K562 (cell line): ENCODE data around the gene GLYAT. TPM values are rescaled to one million over a fixed set of nuclear protein-coding genes. Genes with fewer than 3 reads are reported as not detected.
A peak's percentile ranks its signal among the peaks of the same experiment; 100 is the strongest.

Source experiments
- ATAC-seq: fragments of 200-7000 bp; cut with Tn5 transposase; 3 replicates; pipeline ENCODE4 v1.9.1; 2020; ENCODE audit warnings: moderate library complexity
- BruUV-seq: library from RNA; stranded (reverse); fragments of 400-500 nt; replicated peaks from 2 replicates; lab custom pipeline; 2021; lab: Mats Ljungman, UMichigan
- CTCF ChIA-PET: fragments of 300-600 bp; formaldehyde crosslinking; extraction: SDS; loops from one replicate; lab custom pipeline; 2021; ENCODE audit warnings: low intra/inter-chr PET ratio; lab: Yijun Ruan, JAX
- POLR2A ChIA-PET: fragments of 300-600, 350-650 bp; sonication (Branson Sonifier 250); formaldehyde crosslinking; extraction: SDS; loops from one replicate; lab custom pipeline; 2021; ENCODE audit warnings: antibody characterized with exemption, inconsistent platforms; lab: Yijun Ruan, JAX
- DNase-seq, 4 experiments: peaks; one replicate each; pipeline versions ENCODE4 v3.0.0 to v3.0.0-alpha.2; 2011 to 2018; ENCODE audit warnings: low spot score in 3 of 4, mixed read lengths in 3 of 4; ENCODE audit errors: extremely low read depth in 1 of 4
- FAIRE-seq: peaks from 2 replicates; lab custom pipeline; 2011; peaks lifted over from hg19 to GRCh38; lab: Jason Lieb, UNC
- H2AFZ ChIP-seq: 2 replicates; pipeline ENCODE4 v1.6.0; 2011; ENCODE audit warnings: low read depth, low read length, control low read depth, inconsistent platforms
- H3K27ac ChIP-seq: fragments of 200-600 bp; 3 replicates; pipeline ENCODE4 v1.8.0; 2011; ENCODE audit warnings: low read depth, mild to moderate bottlenecking, control low read depth, inconsistent platforms, low read length, moderate library complexity, mixed read lengths; ENCODE audit errors: extremely low read depth
- H3K27me3 ChIP-seq, 2 experiments: fragments of 300-600 bp in 1 of 2; 2 replicates in 1 of 2; 3 replicates in 1 of 2; pipeline versions ENCODE4 v1.6.0 to v1.8.0; 2011; ENCODE audit warnings: inconsistent platforms in 2 of 2, low read length in 2 of 2, mild to moderate bottlenecking in 1 of 2, mixed read lengths in 1 of 2, moderate library complexity in 1 of 2; ENCODE audit not compliant: control insufficient read depth in 2 of 2, insufficient read depth in 2 of 2
- H3K36me3 ChIP-seq: fragments of 300-600 bp; 3 replicates; pipeline ENCODE4 v1.8.0; 2011; ENCODE audit warnings: mild to moderate bottlenecking, low read length, inconsistent platforms; ENCODE audit not compliant: control insufficient read depth, insufficient read depth
- H3K4me1 ChIP-seq, 2 experiments: fragments of 200-600 bp in 1 of 2; replicated peaks in 1 of 2; 2 replicates in 1 of 2; 3 replicates in 1 of 2; pipeline versions ENCODE4 v1.5.1 to v1.8.0; 2011; ENCODE audit warnings: inconsistent platforms in 2 of 2, low read length in 2 of 2, mild to moderate bottlenecking in 1 of 2, mixed read lengths in 1 of 2, moderate library complexity in 1 of 2; ENCODE audit not compliant: control insufficient read depth in 2 of 2, insufficient read depth in 2 of 2
- H3K4me2 ChIP-seq: 2 replicates; pipeline ENCODE4 v1.6.1; 2011; ENCODE audit warnings: low read length, control low read depth, inconsistent platforms, mixed read lengths; ENCODE audit not compliant: insufficient read depth
- H3K4me3 ChIP-seq: fragments of 200-600 bp; sonication (generic), shearing (Covaris generic); 2 replicates; pipeline ENCODE4 v1.5.1; 2016; ENCODE audit warnings: control low read depth, inconsistent platforms
- H3K79me2 ChIP-seq: fragments of 200-600 bp; 3 replicates; pipeline ENCODE4 v1.8.0; 2011; ENCODE audit warnings: low read length, inconsistent platforms; ENCODE audit not compliant: control insufficient read depth, insufficient read depth
- H3K9ac ChIP-seq, 2 experiments: 2 replicates each; pipeline versions ENCODE4 v1.6.0 to v1.6.1; 2011; ENCODE audit warnings: low read depth in 2 of 2, low read length in 2 of 2, control low read depth in 1 of 2, inconsistent platforms in 1 of 2, mild to moderate bottlenecking in 1 of 2, mixed read lengths in 1 of 2; ENCODE audit not compliant: insufficient read depth in 1 of 2
- H3K9me1 ChIP-seq: one replicate; pipeline ENCODE4 v1.6.0; 2011; ENCODE audit warnings: inconsistent platforms, mild to moderate bottlenecking, low read length, moderate library complexity; ENCODE audit not compliant: control insufficient read depth, insufficient read depth
- H3K9me3 ChIP-seq: replicated peaks from 2 replicates; pipeline ENCODE4 v1.5.1; 2011; ENCODE audit warnings: low read depth, low read length, inconsistent platforms; ENCODE audit not compliant: control insufficient read depth, insufficient read depth
- H4K20me1 ChIP-seq: replicated peaks from 2 replicates; pipeline ENCODE4 v1.6.1; 2011; ENCODE audit warnings: low read length, inconsistent platforms, mixed read lengths; ENCODE audit not compliant: control insufficient read depth, insufficient read depth
- CAMTA2 ChIP-seq: fragments of 250-450 bp; sonication (Bioruptor Pico); conservative IDR thresholded peaks from 2 replicates; pipeline ENCODE4 v1.5.1; 2022
- CHD1 ChIP-seq: fragments of 200-600 bp; sonication (generic); IDR thresholded peaks from one replicate; pipeline ENCODE4 v1.6.1; 2012; ENCODE audit warnings: mild to moderate bottlenecking, moderate library complexity, low read length, inconsistent platforms
- ELF2 ChIP-seq: fragments of 250-450 bp; sonication (Bioruptor Pico); IDR thresholded peaks from 2 replicates; pipeline ENCODE4 v1.5.0; 2021; ENCODE audit warnings: mild to moderate bottlenecking
- GATAD2A ChIP-seq: fragments of 450-650 bp; IDR thresholded peaks from 2 replicates; pipeline ENCODE4 v1.6.1; 2017
- JUN ChIP-seq, 2 experiments: sonication (generic) in 1 of 2; formaldehyde crosslinking in 1 of 2; IDR thresholded peaks; 2 replicates each; pipeline versions ENCODE4 v1.6.1 to v1.8.0; 2012 to 2022; ENCODE audit warnings: borderline replicate concordance in 2 of 2, mild to moderate bottlenecking in 2 of 2, improper control_type of control experiment in 1 of 2, low read depth in 1 of 2, low read length in 1 of 2, missing genetic modification reagents in 1 of 2
- MEF2A ChIP-seq: IDR thresholded peaks from 2 replicates; pipeline ENCODE4 v1.6.1; 2011; ENCODE audit warnings: low read depth, mild to moderate bottlenecking, low read length, moderate library complexity; ENCODE audit not compliant: control insufficient read depth
- MTA1 ChIP-seq: fragments of 450-650 bp; IDR thresholded peaks from 2 replicates; pipeline ENCODE4 v1.6.1; 2017; ENCODE audit warnings: borderline replicate concordance
- RBM39 ChIP-seq: fragments of 200-400 bp; formaldehyde crosslinking; optimal IDR thresholded peaks from 2 replicates; pipeline ENCODE3; 2018; ENCODE audit warnings: low read depth, low read length
- SMAD4 ChIP-seq: fragments of 250-450 bp; sonication (Bioruptor Pico); conservative IDR thresholded peaks from 2 replicates; pipeline ENCODE4 v1.8.0; 2021; ENCODE audit warnings: inconsistent platforms, mild to moderate bottlenecking, moderate library complexity
- ZNF175 ChIP-seq: fragments of 200-800 bp; sonication (Bioruptor generic); IDR thresholded peaks from 2 replicates; pipeline ENCODE4 v1.6.1; 2016; ENCODE audit warnings: low read depth, mild to moderate bottlenecking, missing genetic modification characterization, missing compliant biosample characterization
- ZNF197 ChIP-seq: fragments of 200-800 bp; sonication (Bioruptor generic); IDR thresholded peaks from 2 replicates; pipeline ENCODE4 v1.6.1; 2016; ENCODE audit warnings: low read depth, missing genetic modification characterization, missing compliant biosample characterization
- WGBS: fragments of 100-300 bp; shearing (Covaris generic); methylation state at CpG from one replicate; pipeline ENCODE4 v1.1.6; 2016; ENCODE audit warnings: low coverage, mixed read lengths; ENCODE audit not compliant: insufficient coverage; ENCODE audit errors: missing lambda C conversion rate; 5-methylcytosine and 5-hydroxymethylcytosine counted together
- in situ Hi-C: fragments of 300-500 bp; cut with MboI; formaldehyde crosslinking; loops from 4 replicates; pipeline ENCODE4 v1.15.0; 2018; ENCODE audit warnings: inconsistent platforms, mixed read lengths
- intact Hi-C: fragments of 100-400 bp; cut with micrococcal nuclease; formaldehyde crosslinking; loops from 2 replicates; pipeline ENCODE4 v1.14.2; 2022
- polyA plus RNA-seq, 8 experiments: library from polyadenylated mRNA; depleted of rRNA in 4 of 8; stranded (reverse) in 5 of 8; unstranded in 3 of 8; fragments of >200 nt; fragmentation: Nextera tagmentation in 2 of 8; fragmentation: Illumina TruSeq in 1 of 8; extraction: Ambion mirVana in 2 of 8; extraction: Trizol in 1 of 8; gene quantifications; 2 replicates each; pipeline versions ENCODE4 v1.2.1 to v1.2.3, GENCODE V29; 2011 to 2014; ENCODE audit warnings: inconsistent platforms in 1 of 8, missing spikeins in 1 of 8
- total RNA-seq, 7 experiments: library from RNA; depleted of rRNA in 6 of 7; stranded (reverse); fragments of >200 nt in 6 of 7; fragmentation: Illumina TruSeq in 2 of 7; extraction: Trizol in 2 of 7; gene quantifications; 2 replicates each; pipeline versions ENCODE4 v1.2.1 to v1.2.3, GENCODE V29; 2011 to 2021; ENCODE audit warnings: low replicate concordance in 1 of 7
- TF ChIP-seq, protein P1 (sequence below), 2 experiments: fragments of 450-650 bp in 1 of 2; sonication (generic) in 1 of 2; formaldehyde crosslinking in 1 of 2; IDR thresholded peaks in 1 of 2; conservative IDR thresholded peaks in 1 of 2; 2 replicates each; pipeline versions ENCODE4 v1.6.1 to v1.8.1; 2016 to 2023; ENCODE audit warnings: mild to moderate bottlenecking in 2 of 2, moderate library complexity in 2 of 2, inconsistent platforms in 1 of 2, missing genetic modification reagents in 1 of 2

The GLYAT gene
- total and polyA plus RNA-seq, 9 of the 15 experiments (the other 6 are each of a cell fraction or from before 2014, with no cell fraction given) = not detected

DNA sequence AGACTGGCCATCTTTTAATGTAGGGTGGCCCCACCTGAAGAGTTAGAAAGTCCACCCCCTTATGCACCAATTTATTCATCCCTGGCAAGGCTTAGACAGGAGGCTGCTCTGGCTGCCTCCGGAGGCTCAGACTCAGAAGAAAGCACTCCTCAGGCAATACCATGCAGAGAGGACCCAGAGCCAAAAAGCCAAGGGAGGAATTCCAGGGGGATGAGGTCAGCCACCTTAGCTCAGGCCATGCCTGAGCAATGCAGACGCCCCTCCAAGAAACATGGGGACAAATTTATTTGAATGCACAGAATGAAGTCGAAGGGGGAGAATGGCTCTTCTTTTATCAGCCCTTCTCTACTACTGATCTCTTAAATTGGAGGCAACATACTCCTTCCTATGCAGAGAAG is 39.7 kb upstream of the GLYAT start:
- H3K79me2 ChIP-seq = peaks cover 13% of the 10 kb centered on the region
- TF ChIP-seq GATAD2A = no peak
- peak; percentile 29 for TF ChIP-seq CHD1
- TF ChIP-seq ZNF175 = 0 out of 2 replicates have a peak, but pooled peaks have one; percentile 7
- TF ChIP-seq, protein P1, sequence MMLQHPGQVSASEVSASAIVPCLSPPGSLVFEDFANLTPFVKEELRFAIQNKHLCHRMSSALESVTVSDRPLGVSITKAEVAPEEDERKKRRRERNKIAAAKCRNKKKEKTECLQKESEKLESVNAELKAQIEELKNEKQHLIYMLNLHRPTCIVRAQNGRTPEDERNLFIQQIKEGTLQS (IDR thresholded peaks at IDR 0.05) = peak; percentile 57
- TF ChIP-seq, protein P1 (CRISPR knock-in tag; conservative IDR thresholded peaks at IDR 0.05) = no peak
- TF ChIP-seq SMAD4 (CRISPR knock-in tag) = 0 out of 2 replicates have a peak, but pooled peaks have one; percentile 7
- TF ChIP-seq JUN (IDR thresholded peaks at IDR 0.05; ENCODE audit: borderline replicate concordance, low read depth, low read length) = 0 out of 2 replicates have a peak, but pooled peaks have one; percentile 28
- TF ChIP-seq JUN (CRISPR knock-in tag; IDR thresholded peaks at IDR 0.05; ENCODE audit: borderline replicate concordance) = no peak
- no peak for TF ChIP-seq CAMTA2
- no peak for TF ChIP-seq RBM39
- TF ChIP-seq ZNF197 (CRISPR knock-in tag) = peak; percentile 32; the same call in 1 of the 2 replicates
- no peak for TF ChIP-seq MTA1
- no peak for TF ChIP-seq MEF2A
- 0 out of 2 replicates have a peak, but pooled peaks have one; percentile 16 for TF ChIP-seq ELF2 (CRISPR knock-in tag)
- TF ChIP-seq, all 486 proteins: peak for 7
- CTCF ChIA-PET = no interaction called here
- H3K4me1 ChIP-seq = peaks cover 11 to 84% of the 10 kb centered on the region in 2 experiments
- DNase-seq = peak in 1 of 4 experiments; percentile 37
- POLR2A ChIA-PET = interaction anchor here (0.7 to 1.0 kb wide), 2 partner anchors 26 to 371 kb away, joined by 4 read pairs; partner anchors contain the start of gene FAM111A
- no peaks in the 10 kb centered on the region for H3K27me3 ChIP-seq
- FAIRE-seq = no peak
- peak overlapping the region; percentile 78 for H2AFZ ChIP-seq
- H3K4me2 ChIP-seq = peak overlapping the region; percentile 88
- peak; percentile 26 for ATAC-seq
- in situ Hi-C loops = no loop called here
- no peaks in the 10 kb centered on the region for H3K9me3 ChIP-seq
- 9% methylated on average over 3 of the region's 3 CpGs for WGBS
- H4K20me1 ChIP-seq = no peaks in the 10 kb centered on the region
- peaks cover 2% of the 10 kb centered on the region; the same call in 1 of the 3 replicates for H3K36me3 ChIP-seq
- H3K9me1 ChIP-seq = no peaks in the 10 kb centered on the region
- peak overlapping the region; percentile 16; the same call in 1 of the 2 replicates for H3K4me3 ChIP-seq
- peak overlapping the region; percentile 65 to 77; a peak in 3 of 4 replicates for H3K9ac ChIP-seq
- peak overlapping the region; percentile 81 for H3K27ac ChIP-seq
- intact Hi-C loops = loop anchor here (2.0 to 10.0 kb wide), 4 partner anchors 45 to 776 kb away; partner anchors contain the start of genes FAM111A, LPXN and ZFP91
- no TSS peak for BruUV-seq
